HCT116 (cell line): ENCODE measurements around the gene CD200R1L. TPM values are rescaled to one million over a fixed set of nuclear protein-coding genes. Genes with fewer than 3 reads are reported as not detected.

Experiments used
- ATAC-seq: fragments of 200-7000 bp; cut with Tn5 transposase; 2 replicates; pipeline ENCODE4 v1.9.1; 2020; ENCODE audit warnings: mild to moderate bottlenecking, moderate library complexity
- BruUV-seq: library from RNA; stranded (reverse); fragments of 400-500 nt; replicated peaks from 2 replicates; lab custom pipeline; 2021; lab: Mats Ljungman, UMichigan
- CTCF ChIA-PET: fragments of 300-600 bp; sonication (Branson Sonifier 250); formaldehyde crosslinking; loops from one replicate; lab custom pipeline; 2021; ENCODE audit warnings: antibody characterized with exemption; lab: Charles Lee
- POLR2A ChIA-PET: fragments of 300-600, 350-600 bp; sonication (Branson Sonifier 250); formaldehyde crosslinking; loops from one replicate; lab custom pipeline; 2021; ENCODE audit warnings: antibody characterized with exemption; lab: Charles Lee
- RAD21 ChIA-PET, 2 experiments: fragments of 300-600 bp; sonication (Branson Sonifier 250); formaldehyde crosslinking; loops; one replicate each; lab custom pipeline; 2023; ENCODE audit warnings: low total read pairs in 2 of 2; ENCODE audit not compliant: uncharacterized antibody in 2 of 2, unreplicated experiment in 2 of 2, low non-redundant PET in 1 of 2; lab: Charles Lee
- DNase-seq: peaks from one replicate; pipeline ENCODE4 v3.0.0-alpha.2; 2010; ENCODE audit warnings: low read depth, low spot score
- H2AFZ ChIP-seq: fragments of 200-600 bp; shearing (Covaris generic), sonication (generic); 2 replicates; pipeline ENCODE4 v1.6.1; 2017; ENCODE audit warnings: low read depth, mixed run types, mixed read lengths, antibody characterized with exemption, low read length; ENCODE audit not compliant: poor library complexity, severe bottlenecking
- H3K27ac ChIP-seq: 2 replicates; pipeline ENCODE4 v1.5.1; 2012; ENCODE audit warnings: low read depth, low read length
- H3K27me3 ChIP-seq: fragments of 200-600 bp; sonication (generic); 2 replicates; pipeline ENCODE4 v1.6.1; 2016; ENCODE audit warnings: mixed run types, low read length, mixed read lengths; ENCODE audit not compliant: insufficient read depth
- H3K36me3 ChIP-seq, 2 experiments: fragments of 200-500 bp in 1 of 2; fragments of 200-600 bp in 1 of 2; sonication (Bioruptor generic) in 1 of 2; sonication (generic) in 1 of 2; 2 replicates each; pipeline versions ENCODE4 v1.5.1 to v1.6.1; 2014 to 2016; ENCODE audit warnings: low read length in 2 of 2, inconsistent platforms in 1 of 2, mixed read lengths in 1 of 2, mixed run types in 1 of 2; ENCODE audit not compliant: insufficient read depth in 2 of 2, control insufficient read depth in 1 of 2
- H3K4me1 ChIP-seq, 2 experiments: fragments of 200-600 bp in 1 of 2; sonication (generic) in 1 of 2; 2 replicates each; pipeline versions ENCODE4 v1.5.1 to v1.6.1; 2012 to 2017; ENCODE audit warnings: low read length in 2 of 2, inconsistent platforms in 1 of 2, mild to moderate bottlenecking in 1 of 2, mixed read lengths in 1 of 2, mixed run types in 1 of 2, moderate library complexity in 1 of 2; ENCODE audit not compliant: insufficient read depth in 2 of 2, control insufficient read depth in 1 of 2
- H3K4me2 ChIP-seq: fragments of 200-600 bp; sonication (generic); 2 replicates; pipeline ENCODE4 v1.6.1; 2017; ENCODE audit warnings: mixed run types, low read length, mixed read lengths
- H3K4me3 ChIP-seq, 2 experiments: fragments of 200-600 bp in 1 of 2; sonication (generic) in 1 of 2; replicated peaks in 1 of 2; 2 replicates each; pipeline ENCODE4 v1.5.1; 2011 to 2016; ENCODE audit warnings: low read length in 2 of 2, control low read depth in 1 of 2, low read depth in 1 of 2, mild to moderate bottlenecking in 1 of 2, mixed read lengths in 1 of 2, mixed run types in 1 of 2
- H3K79me2 ChIP-seq: fragments of 200-600 bp; sonication (generic); 2 replicates; pipeline ENCODE4 v1.6.1; 2017; ENCODE audit warnings: mild to moderate bottlenecking, mixed run types, low read length, moderate library complexity, mixed read lengths; ENCODE audit not compliant: insufficient read depth
- H3K9ac ChIP-seq: fragments of 200-600 bp; sonication (generic); 2 replicates; pipeline ENCODE4 v1.6.1; 2016; ENCODE audit warnings: low read length, mixed read lengths
- H3K9me2 ChIP-seq: fragments of 200-600 bp; sonication (generic), shearing (Covaris generic); 2 replicates; pipeline ENCODE4 v1.6.1; 2017; ENCODE audit warnings: mixed run types, mild to moderate bottlenecking, moderate library complexity; ENCODE audit not compliant: insufficient read depth
- H3K9me3 ChIP-seq, 2 experiments: fragments of 200-500 bp in 1 of 2; fragments of 200-600 bp in 1 of 2; sonication (Bioruptor generic) in 1 of 2; sonication (generic) in 1 of 2; 2 replicates each; pipeline ENCODE4 v1.6.1; 2014 to 2017; ENCODE audit warnings: low read length in 2 of 2, mixed read lengths in 2 of 2, inconsistent platforms in 1 of 2, low read depth in 1 of 2, mild to moderate bottlenecking in 1 of 2, mixed run types in 1 of 2, moderate library complexity in 1 of 2; ENCODE audit not compliant: control insufficient read depth in 1 of 2, insufficient read depth in 1 of 2
- H4K20me1 ChIP-seq: fragments of 200-600 bp; sonication (generic), shearing (Covaris generic); 2 replicates; pipeline ENCODE4 v1.6.1; 2017; ENCODE audit warnings: mixed run types, mild to moderate bottlenecking, moderate library complexity; ENCODE audit not compliant: insufficient read depth
- CBX3 ChIP-seq: IDR thresholded peaks from 2 replicates; pipeline ENCODE4 v1.6.1; 2012; ENCODE audit warnings: low read depth
- CEBPB ChIP-seq: IDR thresholded peaks from 2 replicates; pipeline ENCODE4 v1.6.1; 2012; ENCODE audit warnings: low read depth
- EGR1 ChIP-seq: IDR thresholded peaks from 2 replicates; pipeline ENCODE4 v1.6.1; 2012; ENCODE audit warnings: low read depth
- ELF1 ChIP-seq: IDR thresholded peaks from 2 replicates; pipeline ENCODE4 v1.6.1; 2012; ENCODE audit warnings: low read depth, borderline replicate concordance
- EZH2 ChIP-seq: fragments of 200-600 bp; sonication (generic); IDR thresholded peaks from 2 replicates; pipeline ENCODE4 v1.6.1; 2017; ENCODE audit warnings: antibody characterized with exemption, mixed run types
- FOSL1 ChIP-seq: IDR thresholded peaks from 2 replicates; pipeline ENCODE4 v1.6.1; 2012; ENCODE audit warnings: low read depth
- JUND ChIP-seq: IDR thresholded peaks from 2 replicates; pipeline ENCODE4 v1.6.1; 2012
- POLR2A ChIP-seq: IDR thresholded peaks from 2 replicates; pipeline ENCODE4 v1.7.0; 2011; ENCODE audit warnings: borderline replicate concordance; ENCODE audit not compliant: insufficient read depth, insufficient read length; ENCODE audit errors: extremely low read depth
- POLR2AphosphoS5 ChIP-seq: IDR thresholded peaks from 2 replicates; pipeline ENCODE4 v1.6.1; 2011; ENCODE audit warnings: mild to moderate bottlenecking, low read depth, low read length, moderate library complexity
- RAD21 ChIP-seq: IDR thresholded peaks from 2 replicates; pipeline ENCODE4 v1.6.1; 2012; ENCODE audit warnings: low read depth, mild to moderate bottlenecking
- SIN3A ChIP-seq: IDR thresholded peaks from 2 replicates; pipeline ENCODE4 v1.6.1; 2012; ENCODE audit warnings: low read depth
- SP1 ChIP-seq: IDR thresholded peaks from 2 replicates; pipeline ENCODE4 v1.6.1; 2012; ENCODE audit warnings: low read depth
- ZFX ChIP-seq: fragments of 450-650 bp; IDR thresholded peaks from 2 replicates; pipeline ENCODE4 v1.6.1; 2017
- ZNF274 ChIP-seq: fragments of 200-500 bp; sonication (Bioruptor generic); IDR thresholded peaks from 2 replicates; pipeline ENCODE4 v1.6.1; 2014; ENCODE audit warnings: mild to moderate bottlenecking, low read depth, low read length, inconsistent platforms
- intact Hi-C: fragments of 100-400 bp; cut with micrococcal nuclease; formaldehyde crosslinking; loops from 2 replicates; pipeline ENCODE4 v1.10.0; 2022
- total RNA-seq: library from RNA; stranded (reverse); gene quantifications from one replicate; pipeline ENCODE4 v1.2.1, GENCODE V29; 2021; ENCODE audit not compliant: unreplicated experiment
- TF ChIP-seq, protein P1 (sequence below): IDR thresholded peaks from 2 replicates; pipeline ENCODE4 v1.6.1; 2012
- TF ChIP-seq, protein P2 (sequence below): IDR thresholded peaks from 2 replicates; pipeline ENCODE4 v1.6.1; 2012
- TF ChIP-seq, protein P3 (sequence below): IDR thresholded peaks from 2 replicates; pipeline ENCODE4 v1.6.1; 2011; ENCODE audit warnings: mild to moderate bottlenecking, low read length, moderate library complexity; ENCODE audit not compliant: insufficient replicate concordance; ENCODE audit errors: extremely low read depth

The CD200R1L gene
- total RNA-seq, 1 experiment from 2014 or later = not detected

GRCh38 chr3:112889357-112889756 is 42.7 kb upstream of the CD200R1L start:
- RAD21 ChIA-PET = no interaction called here
- no peak overlapping the region for H2AFZ ChIP-seq
- H3K27me3 ChIP-seq = no peaks in the 10 kb centered on the region

GRCh38 chr3:112888381-112889085 is 41.9 kb upstream of the CD200R1L start:
- RAD21 ChIA-PET = no interaction called here
- Histone ChIP-seq H3K27me3 (no peaks in the 10 kb centered on the region), H2AFZ (no peak overlapping the region), H3K9me3 (no peaks in the 10 kb centered on the region), H3K4me1 (no peaks in the 10 kb centered on the region), H3K4me3 (no peak overlapping the region), H3K4me2 (no peak overlapping the region), H3K79me2 (no peaks in the 10 kb centered on the region), H4K20me1 (no peaks in the 10 kb centered on the region), H3K27ac (no peak overlapping the region), H3K9ac (no peak overlapping the region), H3K9me2 (no peaks in the 10 kb centered on the region), H3K36me3 (no peaks in the 10 kb centered on the region)
- DNase-seq (no peak), ATAC-seq (no peak)
- POLR2A ChIA-PET = no interaction called here
- CTCF ChIA-PET = no interaction called here
- intact Hi-C loops = no loop called here
- BruUV-seq = no TSS peak
- TF ChIP-seq RAD21 = no peak
- TF ChIP-seq SP1 = no peak
- no peak for TF ChIP-seq ZFX
- no peak for TF ChIP-seq EGR1
- TF ChIP-seq, protein P1, sequence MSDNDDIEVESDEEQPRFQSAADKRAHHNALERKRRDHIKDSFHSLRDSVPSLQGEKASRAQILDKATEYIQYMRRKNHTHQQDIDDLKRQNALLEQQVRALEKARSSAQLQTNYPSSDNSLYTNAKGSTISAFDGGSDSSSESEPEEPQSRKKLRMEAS = no peak
- TF ChIP-seq ELF1 = no peak
- no peak for TF ChIP-seq ZNF274
- no peak for TF ChIP-seq FOSL1
- TF ChIP-seq, protein P2, sequence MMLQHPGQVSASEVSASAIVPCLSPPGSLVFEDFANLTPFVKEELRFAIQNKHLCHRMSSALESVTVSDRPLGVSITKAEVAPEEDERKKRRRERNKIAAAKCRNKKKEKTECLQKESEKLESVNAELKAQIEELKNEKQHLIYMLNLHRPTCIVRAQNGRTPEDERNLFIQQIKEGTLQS = no peak
- TF ChIP-seq EZH2 = no peak
- TF ChIP-seq SIN3A = no peak
- no peak for TF ChIP-seq CEBPB
- TF ChIP-seq, protein P3, sequence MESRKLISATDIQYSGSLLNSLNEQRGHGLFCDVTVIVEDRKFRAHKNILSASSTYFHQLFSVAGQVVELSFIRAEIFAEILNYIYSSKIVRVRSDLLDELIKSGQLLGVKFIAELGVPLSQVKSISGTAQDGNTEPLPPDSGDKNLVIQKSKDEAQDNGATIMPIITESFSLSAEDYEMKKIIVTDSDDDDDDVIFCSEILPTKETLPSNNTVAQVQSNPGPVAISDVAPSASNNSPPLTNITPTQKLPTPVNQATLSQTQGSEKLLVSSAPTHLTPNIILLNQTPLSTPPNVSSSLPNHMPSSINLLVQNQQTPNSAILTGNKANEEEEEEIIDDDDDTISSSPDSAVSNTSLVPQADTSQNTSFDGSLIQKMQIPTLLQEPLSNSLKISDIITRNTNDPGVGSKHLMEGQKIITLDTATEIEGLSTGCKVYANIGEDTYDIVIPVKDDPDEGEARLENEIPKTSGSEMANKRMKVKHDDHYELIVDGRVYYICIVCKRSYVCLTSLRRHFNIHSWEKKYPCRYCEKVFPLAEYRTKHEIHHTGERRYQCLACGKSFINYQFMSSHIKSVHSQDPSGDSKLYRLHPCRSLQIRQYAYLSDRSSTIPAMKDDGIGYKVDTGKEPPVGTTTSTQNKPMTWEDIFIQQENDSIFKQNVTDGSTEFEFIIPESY = no peak
- no peak for TF ChIP-seq POLR2A
- TF ChIP-seq CBX3 = no peak
- TF ChIP-seq JUND = no peak
- TF ChIP-seq POLR2AphosphoS5 = no peak

More at GRCh38 chr3:112889357-112889756, 42.7 kb upstream of the CD200R1L start:
- BruUV-seq = no TSS peak
- H3K4me1 ChIP-seq = peaks cover 0 to 2% of the 10 kb centered on the region in 2 experiments; a peak in 1 of 4 replicates
- ChIA-PET POLR2A (no interaction called here), CTCF (no interaction called here)
- no peak for DNase-seq
- H3K4me2 ChIP-seq = no peak overlapping the region
- no peak overlapping the region for H3K4me3 ChIP-seq
- TF ChIP-seq ELF1 (no peak), JUND (no peak), RAD21 (no peak)
- no peaks in the 10 kb centered on the region for H3K9me3 ChIP-seq
- no peaks in the 10 kb centered on the region for H4K20me1 ChIP-seq
- H3K27ac ChIP-seq = no peak overlapping the region
- no peaks in the 10 kb centered on the region for H3K36me3 ChIP-seq
- ATAC-seq = no peak
- no peaks in the 10 kb centered on the region for H3K79me2 ChIP-seq
- no peaks in the 10 kb centered on the region for H3K9me2 ChIP-seq
- no peak overlapping the region for H3K9ac ChIP-seq
- intact Hi-C loops = no loop called here
